Esophagus squamous epithelium (tissue), 4 donors: ENCODE results near the gene ANKZF1.

Source experiments
- POLR2A ChIP-seq, 4 donors: fragments of 450-650 bp; IDR thresholded peaks; one replicate each; pipeline ENCODE4 v1.6.1; 2017; ENCODE audit warnings: antibody characterized with exemption in 4 of 4, mild to moderate bottlenecking in 4 of 4, moderate library complexity in 3 of 4
- TF ChIP-seq, protein P1 (sequence below), 6 experiments: fragments of 450-650 bp in 4 of 6; fragments of 200-600 bp in 2 of 6; sonication (generic) in 2 of 6; IDR thresholded peaks; one replicate each; pipeline ENCODE4 v1.5.1; 2016 to 2019; ENCODE audit warnings: antibody characterized with exemption in 6 of 6, mild to moderate bottlenecking in 4 of 6, moderate library complexity in 4 of 6

DNA sequence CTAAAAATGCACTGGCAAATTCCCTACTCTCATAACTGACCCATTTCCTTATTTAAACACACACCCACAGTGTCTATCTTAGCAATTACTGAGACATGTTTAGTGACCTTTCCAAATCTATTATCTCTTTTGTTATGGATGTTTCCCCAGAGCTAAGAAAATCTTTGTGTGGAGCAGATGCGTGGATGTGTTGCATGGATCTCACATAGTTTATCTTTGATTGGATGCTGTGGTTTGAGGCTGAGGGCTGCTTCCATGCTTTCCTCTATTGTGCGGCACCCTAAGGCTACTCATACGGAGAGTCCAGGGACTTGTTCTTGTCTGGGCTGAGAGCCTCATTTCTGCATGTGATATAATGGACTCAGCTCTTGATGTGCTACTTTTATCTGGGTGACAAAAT is 4.7 kb downstream of the ANKZF1 start:
- TF ChIP-seq, protein P1, sequence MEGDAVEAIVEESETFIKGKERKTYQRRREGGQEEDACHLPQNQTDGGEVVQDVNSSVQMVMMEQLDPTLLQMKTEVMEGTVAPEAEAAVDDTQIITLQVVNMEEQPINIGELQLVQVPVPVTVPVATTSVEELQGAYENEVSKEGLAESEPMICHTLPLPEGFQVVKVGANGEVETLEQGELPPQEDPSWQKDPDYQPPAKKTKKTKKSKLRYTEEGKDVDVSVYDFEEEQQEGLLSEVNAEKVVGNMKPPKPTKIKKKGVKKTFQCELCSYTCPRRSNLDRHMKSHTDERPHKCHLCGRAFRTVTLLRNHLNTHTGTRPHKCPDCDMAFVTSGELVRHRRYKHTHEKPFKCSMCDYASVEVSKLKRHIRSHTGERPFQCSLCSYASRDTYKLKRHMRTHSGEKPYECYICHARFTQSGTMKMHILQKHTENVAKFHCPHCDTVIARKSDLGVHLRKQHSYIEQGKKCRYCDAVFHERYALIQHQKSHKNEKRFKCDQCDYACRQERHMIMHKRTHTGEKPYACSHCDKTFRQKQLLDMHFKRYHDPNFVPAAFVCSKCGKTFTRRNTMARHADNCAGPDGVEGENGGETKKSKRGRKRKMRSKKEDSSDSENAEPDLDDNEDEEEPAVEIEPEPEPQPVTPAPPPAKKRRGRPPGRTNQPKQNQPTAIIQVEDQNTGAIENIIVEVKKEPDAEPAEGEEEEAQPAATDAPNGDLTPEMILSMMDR (IDR thresholded peaks at IDR 0.05) = no peak
- TF ChIP-seq POLR2A (IDR thresholded peaks at IDR 0.05) = no peak
